Cortex of kidney (tissue), 1 donor: ENCODE data around the gene CXCR2.
"Not testable (repeated sequence)": the region's sequence is repeated elsewhere in the genome, so short reads cannot be mapped to it uniquely, and the experiment has no call there.

ENCODE experiments used
- DNase-seq: peaks from one replicate; lab custom pipeline; 2025; lab: John Stamatoyannopoulos, UW

CXCR2 gene

GRCh38 chr2:218125626-218126080, at the start of gene CXCR2:
Gene CXCR2 (plus strand): TSS chr2:218126028. CDS start chr2:218134802, 8,774 bp downstream.
- no peak for DNase-seq

- DNase-seq: no peak
Measured at GRCh38 chr2:218077464-218078216, 48.2 kb upstream of the CXCR2 start.

- DNase-seq: no peak
Measured at GRCh38 chr2:218079943-218080913, 45.6 kb upstream of the CXCR2 start.

GRCh38 chr2:218081063-218081462, 44.8 kb upstream of the CXCR2 start:
- no peak for DNase-seq

- DNase-seq: no peak
Measured at GRCh38 chr2:218081695-218082094, 44.1 kb upstream of the CXCR2 start.

GRCh38 chr2:218082586-218083351, 43.1 kb upstream of the CXCR2 start:
- DNase-seq: no peak

- DNase-seq: no peak
Measured at GRCh38 chr2:218083352-218083676, 42.5 kb upstream of the CXCR2 start.

GRCh38 chr2:218086478-218086877, 39.4 kb upstream of the CXCR2 start:
- no peak for DNase-seq

GRCh38 chr2:218089259-218089658, 36.6 kb upstream of the CXCR2 start:
- DNase-seq: no peak

- DNase-seq: no peak
Measured at GRCh38 chr2:218091746-218092145, 34.1 kb upstream of the CXCR2 start.

GRCh38 chr2:218093879-218094278, 31.9 kb upstream of the CXCR2 start:
- DNase-seq: no peak

GRCh38 chr2:218095853-218096252, 30.0 kb upstream of the CXCR2 start:
- DNase-seq: no peak

GRCh38 chr2:218097975-218098374, 27.9 kb upstream of the CXCR2 start:
- DNase-seq: no peak

GRCh38 chr2:218108834-218109233, 17.0 kb upstream of the CXCR2 start:
- not testable (repeated sequence) for DNase-seq

GRCh38 chr2:218121789-218122188, 4.0 kb upstream of the CXCR2 start:
- not testable (repeated sequence) for DNase-seq

- DNase-seq: not testable (repeated sequence)
Measured at GRCh38 chr2:218122286-218122685, 3.5 kb upstream of the CXCR2 start.

GRCh38 chr2:218123986-218124385, 1.8 kb upstream of the CXCR2 start:
- DNase-seq: no peak

- no peak for DNase-seq
Measured at GRCh38 chr2:218125095-218125494, 733 bp upstream of the CXCR2 start.

GRCh38 chr2:218127929-218128455, 2.2 kb downstream of the CXCR2 start:
- DNase-seq: no peak

GRCh38 chr2:218128781-218129457, 3.1 kb downstream of the CXCR2 start:
- DNase-seq: no peak

- no peak for DNase-seq
Measured at GRCh38 chr2:218129458-218130135, 3.8 kb downstream of the CXCR2 start.
